Psoas muscle (tissue), 8 donors: ENCODE results near the gene ZMIZ1. TPM values are rescaled to one million over a fixed set of nuclear protein-coding genes. Genes with fewer than 3 reads are reported as not detected.

Experiments
- ATAC-seq, 4 donors: fragments of 200-7000 bp; cut with Tn5 transposase; one replicate each; pipeline ENCODE4 v1.9.1; 2020; ENCODE audit warnings: moderate library complexity in 3 of 4, mild to moderate bottlenecking in 2 of 4
- DNase-seq, 2 donors: peaks; one replicate each; pipeline ENCODE4 v3.0.0-alpha.2; 2020
- H3K27ac ChIP-seq: fragments of 200-600 bp; one replicate; pipeline ENCODE4 v1.8.0; 2022
- H3K27me3 ChIP-seq, 3 donors: fragments of 200-600 bp in 1 of 3; one replicate each; pipeline versions ENCODE4 v1.6.1 to v1.8.0; 2013 to 2022; ENCODE audit warnings: low read length in 2 of 3, mild to moderate bottlenecking in 2 of 3, moderate library complexity in 1 of 3; ENCODE audit not compliant: insufficient read depth in 3 of 3
- H3K36me3 ChIP-seq, 2 donors: fragments of 200-600 bp in 1 of 2; one replicate each; pipeline versions ENCODE4 v1.6.1 to v1.8.0; 2013 to 2022; ENCODE audit warnings: low read depth in 1 of 2, mild to moderate bottlenecking in 1 of 2, moderate library complexity in 1 of 2; ENCODE audit not compliant: insufficient read depth in 1 of 2
- H3K4me1 ChIP-seq: fragments of 200-600 bp; one replicate; pipeline ENCODE4 v1.8.0; 2022
- H3K4me3 ChIP-seq: fragments of 200-600 bp; one replicate; pipeline ENCODE4 v1.8.0; 2022; ENCODE audit warnings: mild to moderate bottlenecking
- H3K9me3 ChIP-seq: fragments of 200-600 bp; one replicate; pipeline ENCODE4 v1.8.0; 2022
- CTCF ChIP-seq: fragments of 200-600 bp; IDR thresholded peaks from one replicate; pipeline ENCODE4 v1.8.0; 2022; ENCODE audit warnings: antibody characterized with exemption
- WGBS, 3 donors: extraction: QIAGEN DNeasy Blood & Tissue Kit; methylation state at CpG; one replicate each; pipeline versions ENCODE4 v1.1.6 to v1.1.7; 2013; 5-methylcytosine and 5-hydroxymethylcytosine counted together
- intact Hi-C, 2 donors: fragments of 100-400 bp; cut with DNase I; formaldehyde crosslinking; loops; one replicate each; pipeline versions ENCODE4 v1.11.0 to v1.14.2; 2022
- polyA plus RNA-seq, 3 donors: library from polyadenylated mRNA; stranded (reverse); fragments of 200-250 nt; gene quantifications; one replicate each; pipeline ENCODE4 v1.2.3, GENCODE V29; 2013
- total RNA-seq, 4 donors: library from RNA; stranded (reverse); fragmentation: NEBNext Ultra II Directional in 2 of 4; extraction: Animal tissue kit (Norgen Biotek cat#: 25700) in 2 of 4; gene quantifications; one replicate each; pipeline versions ENCODE4 v1.2.1 to v1.2.4, GENCODE V29; 2021 to 2023
- donor health status: healthy with polysubstance abuse.
- donor health status: DM: no; HTN: no; CAD: no; lungs with moderate emphysema.
- donor health status: Bipolar disorder and iron deficiency.
- donor health status: healthy.
- donor health status: DM: yes; HTN: yes; CAD: no.
- donor health status: DM: no; HTN: no; CAD: no.
- donor health status: DM: no; HTN: no; CAD: no.
- donor health status: DM: yes; HTN: yes; CAD: no.

Gene ZMIZ1
- total and polyA plus RNA-seq, 7 donors = 10.4 to 37.6 (median 30.0) TPM

- peaks cover 0 to 15% of the 10 kb centered on the region in 2 donors for H3K36me3 ChIP-seq
- no peaks in the 10 kb centered on the region for H3K9me3 ChIP-seq
- ATAC-seq (peak in 2 of 4 donors; percentile 1 to 4), DNase-seq (peak; percentile 45 to 69)
- no peak for TF ChIP-seq CTCF
- peaks cover 49% of the 10 kb centered on the region for H3K4me1 ChIP-seq
- H3K4me3 ChIP-seq = no peak overlapping the region
- no peaks in the 10 kb centered on the region for H3K27me3 ChIP-seq
- WGBS, 3 donors = 42 to 44% (median 43%) methylated on average over 10 of the region's 10 CpGs
- peak overlapping the region; percentile 73 for H3K27ac ChIP-seq
- intact Hi-C loops = no loop called here
These were observed 204.8 kb downstream of the ZMIZ1 start for GRCh38 chr10:79273604-79274003.

GRCh38 chr10:79274279-79275104 lies 205.7 kb downstream of the ZMIZ1 start:
- intact Hi-C loops = no loop called here
- ATAC-seq (peak; percentile 79 to 91 (median 88)), DNase-seq (peak; percentile 90 to 93)
- peaks cover 46% of the 10 kb centered on the region for H3K4me1 ChIP-seq
- peak overlapping the region; percentile 18 for H3K4me3 ChIP-seq
- peak overlapping the region; percentile 73 for H3K27ac ChIP-seq
- H3K36me3 ChIP-seq = peaks cover 0 to 15% of the 10 kb centered on the region in 2 donors
- no peaks in the 10 kb centered on the region for H3K9me3 ChIP-seq
- no peaks in the 10 kb centered on the region for H3K27me3 ChIP-seq
- TF ChIP-seq CTCF = peak; percentile 11
- WGBS, 3 donors = 15 to 42% (median 23%) methylated on average over 31 to 32 of the region's 32 CpGs

GRCh38 chr10:79275105-79275430 lies 206.3 kb downstream of the ZMIZ1 start:
- H3K27me3 ChIP-seq = no peaks in the 10 kb centered on the region
- H3K4me3 ChIP-seq = peak overlapping the region; percentile 18
- H3K27ac ChIP-seq = peak overlapping the region; percentile 73
- intact Hi-C loops = no loop called here
- TF ChIP-seq CTCF = no peak
- peaks cover 42% of the 10 kb centered on the region for H3K4me1 ChIP-seq
- no peak for ATAC-seq
- 18 to 20% (median 18%) methylated on average over 3 of the region's 3 CpGs for WGBS, 3 donors
- DNase-seq = no peak
- H3K9me3 ChIP-seq = no peaks in the 10 kb centered on the region
- H3K36me3 ChIP-seq = peaks cover 0 to 18% of the 10 kb centered on the region in 2 donors

GRCh38 chr10:79275431-79275851 lies 206.7 kb downstream of the ZMIZ1 start:
- H3K27ac ChIP-seq = peak overlapping the region; percentile 73
- H3K9me3 ChIP-seq = no peaks in the 10 kb centered on the region
- 28 to 59% (median 36%) methylated on average over 10 of the region's 10 CpGs for WGBS, 3 donors
- TF ChIP-seq CTCF = no peak
- no peak overlapping the region for H3K4me3 ChIP-seq
- ATAC-seq (peak; percentile 9 to 21 (median 16)), DNase-seq (peak; percentile 71 to 79)
- intact Hi-C loops = no loop called here
- peaks cover 0 to 20% of the 10 kb centered on the region in 2 donors for H3K36me3 ChIP-seq
- no peaks in the 10 kb centered on the region for H3K27me3 ChIP-seq
- H3K4me1 ChIP-seq = peaks cover 40% of the 10 kb centered on the region
